Measurements from ENCODE around the gene ADGRG7.
"Not testable (repeated sequence)": the region's sequence is repeated elsewhere in the genome, so short reads cannot be mapped to it uniquely, and the experiment has no call there.

The ADGRG7 gene

DNA sequence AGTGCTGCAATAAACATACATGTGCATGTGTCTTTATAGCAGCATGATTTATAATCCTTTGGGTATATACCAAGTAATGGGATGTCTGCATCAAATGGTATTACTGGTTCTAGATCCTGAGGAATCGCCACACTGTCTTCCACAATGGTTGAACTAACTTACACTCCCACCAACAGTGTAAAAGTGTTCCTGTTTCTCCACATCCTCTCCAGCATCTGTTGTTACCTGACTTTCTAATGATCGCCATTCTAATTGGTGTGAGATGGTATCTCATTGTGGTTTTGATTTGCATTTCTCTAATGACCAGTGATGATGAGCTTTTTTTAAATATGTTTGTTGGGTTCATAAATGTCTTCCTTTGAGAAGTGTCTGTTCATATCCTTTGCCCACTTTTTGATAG is 61.6 kb downstream of the ADGRG7 start:
- not testable (repeated sequence) for H3K9me3 ChIP-seq (ENCODE audit: control insufficient read depth, low read length); H3K79me2 ChIP-seq; H3K27ac ChIP-seq; H3K4me1 ChIP-seq; H2AFZ ChIP-seq; H3K4me3 ChIP-seq (ENCODE audit: low read depth, low read length); H3K27me3 ChIP-seq (ENCODE audit: control insufficient read depth, insufficient read depth, low read length); H3K9ac ChIP-seq; H3K36me3 ChIP-seq (ENCODE audit: control insufficient read depth, insufficient read depth, low read length); H3K4me2 ChIP-seq (ENCODE audit: low read length)

DNA sequence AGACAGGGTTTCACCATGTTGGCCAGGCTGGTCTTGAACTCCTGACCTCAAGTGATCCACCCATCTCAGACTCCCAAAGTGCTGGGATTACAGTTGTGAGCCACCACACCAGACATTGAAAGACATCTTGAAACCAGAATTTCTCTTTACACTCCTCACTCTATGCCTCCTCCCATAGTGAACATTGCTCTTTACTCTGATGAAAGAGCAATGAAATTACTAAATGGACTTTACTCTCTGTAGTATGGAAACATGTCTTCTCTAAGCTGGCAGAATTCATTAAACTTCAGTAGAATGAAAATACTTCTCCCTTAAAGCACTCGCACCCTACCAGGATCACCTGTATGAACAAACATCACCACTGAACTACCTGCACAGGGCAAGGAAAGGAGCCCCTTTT is 72.1 kb downstream of the ADGRG7 start:
- no peak overlapping the region for H3K9ac ChIP-seq
- no peaks in the 10 kb centered on the region for H3K27me3 ChIP-seq (ENCODE audit: control insufficient read depth, insufficient read depth, low read length)
- no peak overlapping the region for H3K27ac ChIP-seq
- no peak overlapping the region for H3K4me2 ChIP-seq (ENCODE audit: low read length)
- H3K79me2 ChIP-seq: no peaks in the 10 kb centered on the region
- H3K36me3 ChIP-seq (ENCODE audit: control insufficient read depth, insufficient read depth, low read length): no peaks in the 10 kb centered on the region
- H3K9me3 ChIP-seq (ENCODE audit: control insufficient read depth, low read length): no peaks in the 10 kb centered on the region
- H3K4me3 ChIP-seq (ENCODE audit: low read depth, low read length): no peak overlapping the region
- H2AFZ ChIP-seq: no peak overlapping the region
- TF ChIP-seq, protein P1, sequence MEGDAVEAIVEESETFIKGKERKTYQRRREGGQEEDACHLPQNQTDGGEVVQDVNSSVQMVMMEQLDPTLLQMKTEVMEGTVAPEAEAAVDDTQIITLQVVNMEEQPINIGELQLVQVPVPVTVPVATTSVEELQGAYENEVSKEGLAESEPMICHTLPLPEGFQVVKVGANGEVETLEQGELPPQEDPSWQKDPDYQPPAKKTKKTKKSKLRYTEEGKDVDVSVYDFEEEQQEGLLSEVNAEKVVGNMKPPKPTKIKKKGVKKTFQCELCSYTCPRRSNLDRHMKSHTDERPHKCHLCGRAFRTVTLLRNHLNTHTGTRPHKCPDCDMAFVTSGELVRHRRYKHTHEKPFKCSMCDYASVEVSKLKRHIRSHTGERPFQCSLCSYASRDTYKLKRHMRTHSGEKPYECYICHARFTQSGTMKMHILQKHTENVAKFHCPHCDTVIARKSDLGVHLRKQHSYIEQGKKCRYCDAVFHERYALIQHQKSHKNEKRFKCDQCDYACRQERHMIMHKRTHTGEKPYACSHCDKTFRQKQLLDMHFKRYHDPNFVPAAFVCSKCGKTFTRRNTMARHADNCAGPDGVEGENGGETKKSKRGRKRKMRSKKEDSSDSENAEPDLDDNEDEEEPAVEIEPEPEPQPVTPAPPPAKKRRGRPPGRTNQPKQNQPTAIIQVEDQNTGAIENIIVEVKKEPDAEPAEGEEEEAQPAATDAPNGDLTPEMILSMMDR (IDR thresholded peaks at IDR 0.05): no peak
- H3K4me1 ChIP-seq: no peaks in the 10 kb centered on the region

DNA sequence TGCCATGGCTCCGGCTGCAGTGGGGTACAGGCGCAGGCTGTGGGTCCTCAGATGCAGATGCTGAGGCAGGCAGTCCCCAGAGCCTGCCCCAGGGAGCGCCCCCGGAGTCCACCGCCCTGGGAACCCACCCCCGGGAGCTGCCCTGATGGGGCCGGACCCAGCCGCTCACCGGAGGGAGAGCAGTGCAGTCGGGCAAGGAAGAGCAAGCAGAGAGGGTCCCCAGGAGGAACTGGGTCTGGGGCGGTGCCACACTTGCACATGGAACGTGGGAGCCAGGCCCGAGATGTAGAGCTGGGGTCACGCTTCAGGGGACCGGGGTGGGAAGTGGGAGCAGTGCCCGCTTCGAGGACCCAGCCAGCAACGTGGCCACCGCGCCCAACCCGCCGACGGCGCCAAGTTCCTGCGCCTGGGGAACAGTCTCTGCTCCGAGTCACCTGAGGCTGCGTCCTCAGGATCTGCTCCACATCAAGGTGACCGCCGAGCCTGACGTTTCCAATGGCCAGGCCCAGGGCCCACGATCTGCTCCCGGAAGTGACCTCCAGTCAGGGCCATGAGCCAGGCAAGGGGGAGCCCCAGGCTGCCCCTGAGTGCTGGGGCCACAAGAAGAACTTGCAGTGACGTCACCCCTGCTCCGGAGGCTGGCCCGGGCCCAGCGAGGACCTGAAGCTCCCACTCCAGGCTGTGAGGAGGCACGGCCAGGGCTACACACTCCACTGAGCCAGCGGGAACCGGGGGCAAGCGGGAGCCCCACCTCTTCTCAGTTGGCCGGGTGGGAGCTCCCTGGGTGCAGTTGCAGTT is 72.9 kb downstream of the ADGRG7 start:
- TF ChIP-seq, protein P1 (IDR thresholded peaks at IDR 0.05): no peak
- Histone ChIP-seq H3K4me3 (ENCODE audit: low read depth, low read length) (no peak overlapping the region), H3K27me3 (ENCODE audit: control insufficient read depth, insufficient read depth, low read length) (no peaks in the 10 kb centered on the region), H3K4me1 (no peaks in the 10 kb centered on the region), H2AFZ (peak overlapping the region; percentile 72), H3K9me3 (ENCODE audit: control insufficient read depth, low read length) (no peaks in the 10 kb centered on the region), H3K36me3 (ENCODE audit: control insufficient read depth, insufficient read depth, low read length) (no peaks in the 10 kb centered on the region), H3K4me2 (ENCODE audit: low read length) (no peak overlapping the region), H3K79me2 (no peaks in the 10 kb centered on the region), H3K9ac (no peak overlapping the region), H3K27ac (no peak overlapping the region)

DNA sequence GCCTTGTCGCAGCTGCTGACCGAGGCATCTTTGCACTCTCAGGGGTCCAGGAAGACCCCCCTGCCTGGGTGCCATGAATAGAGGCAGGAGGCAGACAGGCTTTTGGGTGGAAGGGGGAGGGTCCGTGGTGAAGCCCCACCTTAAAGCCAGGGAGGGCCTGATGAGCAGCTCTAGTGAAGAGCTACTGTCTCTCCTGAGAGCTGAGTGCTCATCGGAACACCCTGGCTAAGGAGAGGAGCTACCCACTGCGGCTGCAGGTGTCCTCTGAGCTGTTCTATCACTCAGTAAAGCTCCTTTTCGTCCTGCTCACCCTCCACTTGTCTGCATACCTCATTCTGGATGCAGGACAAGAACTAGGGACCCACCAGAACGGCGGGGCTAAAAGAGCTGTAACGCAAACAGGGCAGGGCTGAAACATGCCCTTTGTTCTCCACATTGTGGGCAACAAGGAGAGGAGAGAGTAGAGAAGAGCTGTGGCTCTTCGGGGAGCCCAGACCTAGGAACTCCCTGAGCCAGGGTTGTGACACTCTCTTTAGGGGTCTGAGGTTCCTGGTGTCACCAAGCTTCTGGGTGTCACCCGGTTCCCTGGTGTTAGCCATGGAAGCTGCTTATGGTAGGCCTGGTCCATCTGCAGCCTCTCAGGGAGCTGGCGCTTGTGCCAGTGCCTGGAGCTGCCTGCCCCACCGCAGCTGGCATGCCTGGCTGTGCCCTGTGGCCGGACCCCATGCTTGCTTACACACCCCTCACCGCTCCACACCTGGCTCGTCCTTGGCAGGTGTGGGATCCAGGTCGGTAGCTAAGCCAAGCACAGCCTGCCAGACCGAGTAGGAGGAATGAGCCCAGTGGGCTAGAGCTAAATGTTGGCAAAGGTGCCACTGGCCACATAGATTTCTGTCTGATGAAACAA is 73.7 kb downstream of the ADGRG7 start:
- H3K79me2 ChIP-seq: no peaks in the 10 kb centered on the region
- H3K9me3 ChIP-seq (ENCODE audit: control insufficient read depth, low read length): no peaks in the 10 kb centered on the region
- no peak overlapping the region for H3K9ac ChIP-seq
- H3K27ac ChIP-seq: no peak overlapping the region
- TF ChIP-seq, protein P1 (IDR thresholded peaks at IDR 0.05): no peak
- H3K27me3 ChIP-seq (ENCODE audit: control insufficient read depth, insufficient read depth, low read length): no peaks in the 10 kb centered on the region
- H3K4me1 ChIP-seq: no peaks in the 10 kb centered on the region
- H2AFZ ChIP-seq: peak overlapping the region; percentile 72
- H3K36me3 ChIP-seq (ENCODE audit: control insufficient read depth, insufficient read depth, low read length): no peaks in the 10 kb centered on the region
- H3K4me3 ChIP-seq (ENCODE audit: low read depth, low read length): no peak overlapping the region
- no peak overlapping the region for H3K4me2 ChIP-seq (ENCODE audit: low read length)

DNA sequence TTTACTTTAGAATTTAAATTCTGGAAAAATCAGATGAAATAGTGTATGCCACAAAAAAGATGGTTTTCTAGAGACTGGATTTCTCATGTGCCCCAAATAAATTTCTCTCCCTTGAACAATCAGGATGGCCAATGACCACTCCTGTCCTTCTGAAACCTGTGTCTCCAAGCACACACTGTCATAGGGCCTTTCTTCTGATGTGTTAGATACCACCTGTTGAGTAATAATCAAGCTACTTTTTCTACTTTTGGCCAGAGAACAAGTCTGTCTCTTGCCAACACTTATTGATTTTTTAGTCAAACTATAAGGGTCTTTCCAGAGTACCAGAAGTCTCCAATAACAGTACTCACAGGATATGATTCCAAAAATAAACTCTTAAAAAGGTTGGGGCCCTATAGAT is 83.8 kb downstream of the ADGRG7 start:
- H3K79me2 ChIP-seq: no peaks in the 10 kb centered on the region
- no peak overlapping the region for H3K27ac ChIP-seq
- TF ChIP-seq, protein P1 (IDR thresholded peaks at IDR 0.05): no peak
- H2AFZ ChIP-seq: no peak overlapping the region
- no peak overlapping the region for H3K4me3 ChIP-seq (ENCODE audit: low read depth, low read length)
- H3K36me3 ChIP-seq (ENCODE audit: control insufficient read depth, insufficient read depth, low read length): no peaks in the 10 kb centered on the region
- H3K4me1 ChIP-seq: no peaks in the 10 kb centered on the region
- H3K4me2 ChIP-seq (ENCODE audit: low read length): no peak overlapping the region
- H3K9ac ChIP-seq: no peak overlapping the region
- H3K9me3 ChIP-seq (ENCODE audit: control insufficient read depth, low read length): no peaks in the 10 kb centered on the region
- H3K27me3 ChIP-seq (ENCODE audit: control insufficient read depth, insufficient read depth, low read length): no peaks in the 10 kb centered on the region
